SH-SY5Y (cell line): ENCODE results near the gene SOCS6.

ENCODE experiments used
- GATA2 ChIP-seq: IDR thresholded peaks from 2 replicates; pipeline ENCODE4 v1.6.1; 2011; ENCODE audit warnings: mild to moderate bottlenecking, low read depth, low read length
- GATA3 ChIP-seq: IDR thresholded peaks from 2 replicates; pipeline ENCODE4 v1.6.1; 2011; ENCODE audit warnings: low read depth, mild to moderate bottlenecking, low read length, moderate library complexity

GRCh38 chr18:70354771-70355170 is 65.9 kb downstream of the SOCS6 start:
- TF ChIP-seq GATA3: no peak
- TF ChIP-seq GATA2: no peak
